Chondrocyte (in vitro differentiated cells): ENCODE measurements around the gene FMR1. TPM values are rescaled to one million over a fixed set of nuclear protein-coding genes. Genes with fewer than 3 reads are reported as not detected.

Experiments used
- DNase-seq: peaks from one replicate; pipeline ENCODE4 v3.0.0; 2021; ENCODE audit warnings: mixed read lengths, low spot score
- H3K27ac Mint-ChIP-seq: one replicate; pipeline ENCODE4 v1.8.0; 2021; ENCODE audit warnings: mild to moderate bottlenecking, moderate library complexity, mixed read lengths; ENCODE audit not compliant: unreplicated experiment
- H3K27me3 Mint-ChIP-seq: 2 replicates; pipeline ENCODE4 v1.8.0; 2021; ENCODE audit warnings: low read depth, mixed read lengths
- H3K36me3 Mint-ChIP-seq: 2 replicates; pipeline ENCODE4 v1.8.0; 2021; ENCODE audit warnings: low read depth, mixed read lengths
- H3K4me1 Mint-ChIP-seq: 2 replicates; pipeline ENCODE4 v1.8.0; 2021; ENCODE audit warnings: low read depth, mild to moderate bottlenecking, mixed read lengths
- H3K4me3 Mint-ChIP-seq: one replicate; pipeline ENCODE4 v1.8.0; 2021; ENCODE audit warnings: mild to moderate bottlenecking, moderate library complexity, mixed read lengths; ENCODE audit not compliant: unreplicated experiment
- H3K9me3 Mint-ChIP-seq: 2 replicates; pipeline ENCODE4 v1.8.0; 2021; ENCODE audit warnings: low read depth, mixed read lengths
- CTCF ChIP-seq: fragments of 200-600 bp; sonication (generic); IDR thresholded peaks from 2 replicates; pipeline ENCODE4 v1.5.0; 2021; ENCODE audit warnings: antibody characterized with exemption, mild to moderate bottlenecking, moderate library complexity
- total RNA-seq: library from RNA; stranded (reverse); gene quantifications from 3 replicates; pipeline ENCODE4 v1.2.1, GENCODE V29; 2021

The FMR1 gene
- total RNA-seq, 1 donor from 2014 or later: 34.6 TPM

- Mint-ChIP-seq H3K27me3 (no peaks in the 10 kb centered on the region), H3K9me3 (peaks cover 39% of the 10 kb centered on the region), H3K36me3 (no peaks in the 10 kb centered on the region), H3K4me1 (peaks cover 4% of the 10 kb centered on the region), H3K27ac (no peak overlapping the region), H3K4me3 (no peak overlapping the region)
- no peak for DNase-seq
- no peak for TF ChIP-seq CTCF
Measured at GRCh38 chrX:147962476-147962875, 50.8 kb downstream of the FMR1 start.

GRCh38 chrX:147978931-147979330 lies 67.2 kb downstream of the FMR1 start:
- H3K4me1 Mint-ChIP-seq: no peaks in the 10 kb centered on the region
- DNase-seq: no peak
- no peaks in the 10 kb centered on the region for H3K27me3 Mint-ChIP-seq
- TF ChIP-seq CTCF: no peak
- no peaks in the 10 kb centered on the region for H3K36me3 Mint-ChIP-seq
- H3K4me3 Mint-ChIP-seq: no peak overlapping the region
- H3K9me3 Mint-ChIP-seq: peaks cover 22% of the 10 kb centered on the region
- H3K27ac Mint-ChIP-seq: no peak overlapping the region

- TF ChIP-seq CTCF: no peak
- Mint-ChIP-seq H3K27ac (no peak within 1 kb of the TSS), H3K36me3 (no peaks in the 10 kb centered on the region), H3K4me3 (no peak within 1 kb of the TSS), H3K4me1 (no peaks in the 10 kb centered on the region), H3K9me3 (peaks cover 23% of the 10 kb centered on the region), H3K27me3 (no peaks in the 10 kb centered on the region)
- DNase-seq: no peak
Measured at GRCh38 chrX:147981038-147981752, 69.5 kb downstream of the FMR1 start, which contains the start of gene FMR1NB. Gene FMR1NB (plus strand): TSS chrX:147981337. CDS start chrX:147981403, 66 bp downstream.

Other genes with a start within 250 kb of the FMR1 start
- not detected in 3 replicates for gene FMR1NB, start 69.4 kb downstream of the FMR1 start, total RNA-seq